ENCODE data around the gene RCAN2.
"Not testable (repeated sequence)": the region's sequence is repeated elsewhere in the genome, so short reads cannot be mapped to it uniquely, and the experiment has no call there.

The RCAN2 gene

GRCh38 chr6:46387728-46388127, 103.5 kb downstream of the RCAN2 start:
- not testable (repeated sequence) for DNase-seq (ENCODE audit: low read depth)

- no peak for DNase-seq (ENCODE audit: low read depth)
These were observed 109.7 kb downstream of the RCAN2 start for GRCh38 chr6:46381579-46381978.

GRCh38 chr6:46381057-46381456, 110.2 kb downstream of the RCAN2 start:
- no peak for DNase-seq (ENCODE audit: low read depth)

DNA sequence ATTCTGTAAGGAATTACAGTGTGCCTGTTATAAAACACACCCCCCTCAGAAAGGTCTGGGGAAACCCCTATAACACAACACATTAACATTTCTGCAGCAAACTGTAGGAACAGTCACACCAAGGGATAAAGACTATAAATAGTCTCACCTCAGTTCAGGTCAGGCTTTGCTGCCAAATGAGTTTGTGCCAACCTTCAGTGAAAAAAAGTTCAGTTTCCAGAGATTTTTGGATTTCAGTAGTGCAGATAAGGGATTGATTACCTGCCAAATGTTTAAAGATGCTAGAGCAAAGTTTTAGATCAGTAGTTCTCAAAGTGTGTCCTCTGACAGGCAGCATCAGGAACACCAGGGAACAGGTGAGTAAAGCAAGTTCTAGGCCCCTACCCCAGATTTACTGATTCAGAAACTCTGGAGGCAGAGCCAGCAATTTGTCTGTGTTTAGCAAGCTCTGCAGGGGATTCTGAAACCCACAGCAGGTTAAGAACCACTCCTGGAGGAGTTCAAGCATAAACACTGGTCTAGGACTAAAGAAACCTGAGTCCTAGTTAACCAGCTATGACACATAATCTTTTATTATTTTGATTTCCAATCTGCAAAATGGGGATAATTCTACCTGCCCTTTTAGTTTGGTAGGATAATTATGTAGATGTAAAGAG, 111.0 kb downstream of the RCAN2 start:
- DNase-seq (ENCODE audit: low read depth) = no peak

GRCh38 chr6:46378882-46379416, 112.3 kb downstream of the RCAN2 start:
- DNase-seq (ENCODE audit: low read depth) = no peak

- no peak for DNase-seq (ENCODE audit: low read depth)
These were observed 112.9 kb downstream of the RCAN2 start for GRCh38 chr6:46378161-46378881.

- DNase-seq (ENCODE audit: low read depth) = no peak
These were observed 114.0 kb downstream of the RCAN2 start for GRCh38 chr6:46377209-46377608.

DNA sequence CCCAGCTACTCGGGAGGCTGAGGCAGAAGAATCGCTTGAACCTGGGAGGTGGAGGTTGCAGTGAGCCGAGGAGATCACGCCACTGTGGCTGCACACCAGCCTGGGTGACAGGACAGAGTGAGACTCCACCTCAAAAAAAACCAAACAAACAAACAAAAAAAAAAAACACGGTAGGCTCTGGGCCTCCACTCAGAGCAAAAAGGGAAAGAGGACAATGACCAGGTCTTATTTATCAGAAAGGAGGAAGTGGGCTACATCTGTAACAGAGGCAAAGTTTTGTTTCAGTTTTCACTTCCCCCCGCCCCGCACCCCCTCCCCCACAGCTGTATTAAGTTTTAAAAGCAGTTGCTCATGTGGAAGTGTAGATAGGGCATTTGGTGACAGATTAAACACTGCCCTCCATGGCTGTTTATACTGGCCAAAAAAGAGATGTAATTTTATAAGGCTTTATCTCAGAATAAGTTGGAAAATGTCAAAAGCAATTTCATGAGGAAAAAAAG, 114.6 kb downstream of the RCAN2 start:
- DNase-seq (ENCODE audit: low read depth) = no peak

DNA sequence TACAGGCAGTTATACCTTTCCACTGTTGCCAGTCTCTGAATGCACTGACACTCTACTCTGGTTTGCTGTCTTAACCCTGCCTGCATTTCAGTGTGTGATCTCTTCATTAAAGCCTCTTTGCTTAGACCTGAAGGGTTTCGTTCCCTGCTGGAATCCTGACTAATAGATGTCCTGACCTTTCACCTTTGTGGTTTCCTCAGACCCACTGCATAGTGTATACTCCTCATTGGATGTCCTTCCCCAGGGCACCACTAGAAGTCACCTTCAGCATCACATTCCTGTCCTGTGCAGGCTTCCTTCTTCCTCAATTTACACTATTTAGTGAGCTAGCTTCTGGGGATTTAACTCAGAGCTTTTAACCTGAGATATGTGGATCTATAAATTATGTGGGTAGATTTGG, 120.6 kb downstream of the RCAN2 start:
- DNase-seq (ENCODE audit: low read depth) = no peak

- DNase-seq (ENCODE audit: low read depth) = no peak
These were observed 123.1 kb downstream of the RCAN2 start for GRCh38 chr6:46368169-46368536.

DNA sequence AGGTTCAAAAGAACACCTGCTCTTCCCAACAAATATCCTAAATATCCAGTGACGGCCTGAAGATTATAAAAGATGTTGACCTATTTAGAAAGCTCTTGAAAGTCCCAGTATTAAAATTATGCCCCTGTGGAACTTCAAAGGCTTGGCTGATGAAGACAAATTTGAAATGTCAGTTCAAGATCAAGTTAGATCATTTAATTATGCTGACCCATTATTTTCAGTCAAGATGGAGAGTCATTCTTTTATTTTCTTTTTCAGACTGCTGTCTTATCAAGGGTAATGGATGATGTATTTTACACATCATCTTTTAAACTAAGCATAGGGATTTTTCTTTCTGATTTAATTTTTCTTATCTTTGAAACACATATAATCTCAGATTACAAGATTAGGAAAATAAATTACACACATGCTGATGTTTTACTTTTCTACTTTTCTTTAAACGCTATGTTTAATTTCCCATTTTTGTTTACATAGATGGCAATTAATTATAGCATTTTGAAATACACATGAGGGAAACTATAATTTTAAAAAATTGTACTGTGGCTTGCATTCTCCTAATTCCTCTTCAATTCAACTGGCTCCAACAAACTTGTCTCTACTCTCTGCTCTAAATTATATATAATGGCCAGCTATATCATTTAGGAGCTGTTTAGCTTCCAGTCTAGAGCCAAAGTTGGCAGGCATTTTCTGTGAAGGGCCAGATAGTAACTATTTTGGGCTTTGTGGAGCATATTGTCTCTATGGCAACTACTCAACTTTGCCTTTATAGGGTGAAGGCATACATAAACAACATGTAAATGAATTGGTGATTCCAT, 123.7 kb downstream of the RCAN2 start:
- no peak for DNase-seq (ENCODE audit: low read depth)

- no peak for DNase-seq (ENCODE audit: low read depth)
These were observed 124.9 kb downstream of the RCAN2 start for GRCh38 chr6:46366190-46366900.

DNA sequence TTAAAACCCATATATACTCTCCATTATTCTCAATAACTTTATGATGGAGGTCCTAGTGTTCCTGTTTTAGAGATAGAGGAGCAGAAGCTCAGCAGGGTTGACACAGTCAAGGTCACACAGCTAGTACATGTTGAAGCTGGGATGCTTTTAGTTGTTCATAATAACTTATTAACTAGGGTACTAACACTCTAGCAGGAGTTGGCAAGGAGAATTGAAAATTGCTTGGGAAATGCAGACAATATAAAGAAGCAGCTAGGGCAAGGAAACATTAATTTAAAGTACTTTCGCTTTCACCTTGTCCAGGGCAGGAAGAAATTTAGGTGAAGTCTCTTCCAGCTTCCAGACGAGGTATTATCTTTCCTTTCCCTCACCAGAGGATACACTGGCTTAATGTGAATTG, 133.7 kb downstream of the RCAN2 start:
- DNase-seq (ENCODE audit: low read depth) = no peak

DNA sequence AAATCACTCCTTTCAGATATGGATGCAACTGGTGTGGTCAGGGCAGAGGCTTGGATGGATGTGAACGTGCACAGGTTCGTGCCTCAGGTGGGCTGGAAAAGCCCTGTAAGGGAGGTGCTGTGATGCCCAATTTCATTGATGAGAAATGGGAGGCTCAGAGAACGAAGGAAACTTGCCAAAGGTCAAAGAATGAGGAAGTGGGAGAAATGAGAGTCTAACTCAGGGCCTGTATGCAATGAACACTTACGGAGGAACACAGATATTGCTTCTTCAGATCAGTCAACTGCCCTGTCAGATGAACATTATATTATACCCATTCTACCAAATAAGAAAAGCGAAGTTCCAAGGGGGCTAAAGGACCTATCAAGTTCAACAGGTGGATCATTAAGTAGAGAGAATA, 134.7 kb downstream of the RCAN2 start:
- DNase-seq (ENCODE audit: low read depth) = no peak

- DNase-seq (ENCODE audit: low read depth) = no peak
These were observed 137.7 kb downstream of the RCAN2 start for GRCh38 chr6:46353528-46353927.

DNA sequence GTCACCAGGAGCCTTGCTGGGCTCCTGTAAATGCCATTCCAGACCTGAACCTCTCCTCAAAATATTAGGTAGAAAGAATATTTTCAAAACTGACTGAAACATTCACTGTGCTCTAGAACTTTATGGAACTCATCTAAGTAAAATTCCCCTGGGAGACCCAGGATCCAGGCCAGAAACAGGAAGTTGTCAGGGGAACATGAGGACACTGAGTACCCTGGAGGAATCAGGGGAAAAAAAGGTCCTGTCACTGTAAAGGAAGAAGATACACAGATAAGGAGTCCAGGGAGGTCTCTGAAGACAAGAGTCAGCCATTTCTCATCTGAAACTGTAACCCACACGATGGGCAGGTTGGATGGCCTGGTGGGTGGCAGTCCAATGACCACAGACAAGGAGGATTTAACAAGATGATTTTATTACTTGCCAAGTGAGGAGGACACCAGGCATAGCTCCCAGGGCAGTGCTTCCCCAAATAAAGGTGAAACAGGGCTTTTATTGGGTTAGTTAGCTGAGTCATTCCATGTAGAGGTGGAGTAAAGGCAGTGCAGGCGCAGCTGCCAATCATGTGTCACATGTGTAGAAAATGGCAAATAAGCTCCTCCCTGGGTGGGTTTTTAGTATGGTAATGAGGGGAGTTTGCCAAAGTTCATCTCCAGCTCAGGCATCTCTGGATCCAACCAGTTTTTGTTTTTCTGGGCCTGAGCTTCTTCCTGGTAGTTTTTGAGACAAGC, 138.5 kb downstream of the RCAN2 start:
- no peak for DNase-seq (ENCODE audit: low read depth)

DNA sequence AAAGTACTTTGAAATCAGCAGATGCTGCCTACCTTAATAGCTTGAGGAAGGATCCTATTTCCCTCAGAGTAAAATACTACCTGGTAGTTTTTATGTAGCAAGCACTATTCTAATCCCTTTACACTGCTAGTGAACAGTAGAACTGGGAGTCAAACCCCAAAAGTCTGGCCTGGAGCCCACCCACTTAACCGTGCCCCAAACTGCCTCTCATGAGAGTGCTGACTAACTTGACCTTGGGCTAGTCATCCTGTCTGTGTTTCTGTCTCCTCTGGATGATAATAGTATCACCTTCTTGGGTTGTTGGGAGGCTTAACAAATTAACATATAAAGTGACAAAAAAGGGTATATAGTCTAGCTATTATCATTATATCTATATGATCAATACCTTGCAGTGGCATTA, 140.5 kb downstream of the RCAN2 start:
- DNase-seq (ENCODE audit: low read depth) = no peak

DNA sequence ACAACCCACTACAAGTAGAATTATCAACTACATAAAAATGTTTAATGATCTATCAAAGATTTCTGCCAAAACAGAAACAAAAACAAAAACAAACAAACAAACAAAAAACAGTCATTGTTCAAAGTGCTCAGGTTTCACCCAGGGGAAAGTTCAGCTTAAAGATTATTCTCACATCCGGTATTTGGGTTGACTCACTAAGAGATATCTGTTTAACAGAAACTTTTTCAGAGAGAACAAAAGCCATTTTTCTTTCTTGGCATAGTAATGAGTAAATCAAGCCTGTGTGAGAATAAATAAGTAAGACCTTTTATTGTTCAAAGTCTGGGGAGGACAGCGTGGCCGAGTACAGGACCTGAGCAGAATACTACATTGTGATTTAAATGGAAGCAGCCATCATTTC, 143.6 kb downstream of the RCAN2 start:
- no peak for DNase-seq (ENCODE audit: low read depth)

GRCh38 chr6:46340246-46340645, 151.0 kb downstream of the RCAN2 start:
- DNase-seq (ENCODE audit: low read depth) = no peak

GRCh38 chr6:46338131-46338530, 153.1 kb downstream of the RCAN2 start:
- no peak for DNase-seq (ENCODE audit: low read depth)

DNA sequence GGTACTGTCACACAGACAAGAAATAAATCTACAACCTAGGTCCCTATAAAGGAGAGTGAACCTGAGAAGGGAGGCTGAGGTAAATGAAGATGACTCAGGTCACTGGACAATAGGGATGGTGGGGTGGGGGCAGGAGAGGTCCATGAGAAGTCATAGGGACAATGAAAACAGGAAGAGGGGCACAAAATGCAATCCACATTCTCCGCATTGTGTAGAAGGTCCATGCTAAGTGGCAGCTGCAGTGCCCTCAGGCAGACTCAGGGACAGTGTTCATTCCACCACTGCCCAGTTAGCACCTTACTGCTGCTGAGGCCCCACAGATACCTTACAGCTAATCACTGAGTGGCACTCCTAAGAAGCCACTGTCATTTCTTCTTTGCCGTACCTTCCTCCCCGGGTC, 156.8 kb downstream of the RCAN2 start:
- no peak for DNase-seq (ENCODE audit: low read depth)

All from HS-5 (cell line).